Transverse colon (tissue), 4 donors: ENCODE measurements around the gene ELMO3. TPM values are rescaled to one million over a fixed set of nuclear protein-coding genes. Genes with fewer than 3 reads are reported as not detected.

Experiments
- DNase-seq: peaks from one replicate; pipeline ENCODE4 v3.0.0-alpha.2; 2019
- H3K27ac ChIP-seq, 4 donors: fragments of 200-600 bp; sonication (generic); 2 replicates each; pipeline ENCODE4 v1.5.1; 2016 to 2018; ENCODE audit warnings: inconsistent platforms in 4 of 4
- H3K27me3 ChIP-seq: fragments of 200-600 bp; sonication (generic); 2 replicates; pipeline ENCODE4 v1.5.1; 2017; ENCODE audit warnings: inconsistent platforms
- H3K36me3 ChIP-seq, 4 donors: fragments of 200-600 bp; sonication (generic); 2 replicates each; pipeline ENCODE4 v1.5.1; 2017 to 2019; ENCODE audit warnings: inconsistent platforms in 4 of 4
- H3K4me1 ChIP-seq, 4 donors: fragments of 200-600 bp; sonication (generic); 2 replicates each; pipeline ENCODE4 v1.5.1; 2017 to 2020; ENCODE audit warnings: inconsistent platforms in 4 of 4
- H3K4me3 ChIP-seq, 4 donors: fragments of 200-600 bp; sonication (generic); 1 replicate in 1 of 4; 2 replicates in 3 of 4; pipeline versions ENCODE4 v1.5.1 to v1.6.1; 2017 to 2019; ENCODE audit warnings: inconsistent platforms in 4 of 4
- H3K9me3 ChIP-seq, 2 donors: fragments of 200-600 bp; sonication (generic); 2 replicates each; pipeline ENCODE4 v1.5.1; 2017 to 2019; ENCODE audit warnings: inconsistent platforms in 2 of 2
- CTCF ChIP-seq, 5 experiments: fragments of 200-600 bp in 3 of 5; fragments of 450-650 bp in 2 of 5; sonication (generic) in 3 of 5; IDR thresholded peaks; 1 replicate in 2 of 5; 2 replicates in 3 of 5; pipeline ENCODE4 v1.5.1; 2016 to 2017; ENCODE audit warnings: antibody characterized with exemption in 5 of 5, inconsistent platforms in 3 of 5, mild to moderate bottlenecking in 2 of 5, moderate library complexity in 1 of 5
- EP300 ChIP-seq: sonication (generic); formaldehyde crosslinking; IDR thresholded peaks from one replicate; pipeline ENCODE4 v1.6.1; 2017; ENCODE audit warnings: antibody characterized with exemption, low read depth
- POLR2A ChIP-seq: fragments of 450-650 bp; IDR thresholded peaks from one replicate; pipeline ENCODE4 v1.6.1; 2016; ENCODE audit warnings: antibody characterized with exemption, mild to moderate bottlenecking, moderate library complexity
- POLR2AphosphoS5 ChIP-seq, 3 donors: sonication (generic); formaldehyde crosslinking; IDR thresholded peaks; one replicate each; pipeline ENCODE4 v1.6.1; 2016; ENCODE audit warnings: antibody characterized with exemption in 3 of 3
- WGBS, 2 donors: methylation state at CpG; one replicate each; pipeline ENCODE4 v1.1.5; 2018; ENCODE audit warnings: low coverage in 1 of 2; 5-methylcytosine and 5-hydroxymethylcytosine counted together
- in situ Hi-C, 4 donors: fragments of 200-750 bp; cut with MboI; loops; one replicate each; pipeline versions ENCODE4 v1.15.0 to v1.15.1; 2017; ENCODE audit warnings: low sequenced_read_pairs in 3 of 4, low pct_ligation_motif_present in 1 of 4, low pct_unique_long_range_greater_than_20kb in 1 of 4
- intact Hi-C: fragments of 100-400 bp; cut with DNase I; formaldehyde crosslinking; loops from one replicate; pipeline ENCODE4 v1.15.1; 2023; ENCODE audit warnings: low total_unique reads
- total RNA-seq, 4 donors: library from RNA; depleted of rRNA; stranded (reverse); fragments of >200 nt; gene quantifications; one replicate each; pipeline ENCODE4 v1.1.0, GENCODE V29; 2016

ELMO3 gene
- total RNA-seq, 4 donors from 2014 or later, result 61.0 to 91.5 (median 77.7) TPM

GRCh38 chr16:67202956-67203493, 4.1 kb downstream of the ELMO3 start:
- WGBS, 2 donors, result 91% methylated on average over 13 of the region's 23 CpGs; no CpG with 5 or more reads in 1 of the 2 donors
- no peaks in the 10 kb centered on the region for H3K9me3 ChIP-seq
- DNase-seq, result no peak
- TF ChIP-seq EP300, result no peak
- TF ChIP-seq POLR2AphosphoS5 (IDR thresholded peaks at IDR 0.05), result no peak
- H3K36me3 ChIP-seq, result peaks cover 0 to 19% (median 0%) of the 10 kb centered on the region in 4 donors
- no peak overlapping the region for H3K4me3 ChIP-seq
- intact Hi-C loops (no loop called here), in situ Hi-C loops (no loop called here)
- H3K27ac ChIP-seq, result no peak overlapping the region
- H3K27me3 ChIP-seq, result no peaks in the 10 kb centered on the region
- peaks cover 0 to 16% (median 12%) of the 10 kb centered on the region in 4 donors for H3K4me1 ChIP-seq

GRCh38 chr16:67204076-67204475, 5.1 kb downstream of the ELMO3 start:
- H3K36me3 ChIP-seq, result peaks cover 0 to 19% (median 0%) of the 10 kb centered on the region in 4 donors
- TF ChIP-seq EP300, result no peak
- no peak for TF ChIP-seq POLR2A
- TF ChIP-seq CTCF (IDR thresholded peaks at IDR 0.05), result no peak
- no peak for TF ChIP-seq POLR2AphosphoS5 (IDR thresholded peaks at IDR 0.05)
- H3K9me3 ChIP-seq, result no peaks in the 10 kb centered on the region
- no peak for DNase-seq
- WGBS, 2 donors, result 85% methylated on average over 4 of the region's 4 CpGs; no CpG with 5 or more reads in 1 of the 2 donors
- H3K4me1 ChIP-seq, result peaks cover 0 to 7% (median 3%) of the 10 kb centered on the region in 4 donors
- H3K27ac ChIP-seq, result no peak overlapping the region
- intact Hi-C loops, result no loop called here
- no peak overlapping the region for H3K4me3 ChIP-seq
- no peaks in the 10 kb centered on the region for H3K27me3 ChIP-seq
- in situ Hi-C loops, result no loop called here

- TF ChIP-seq EP300, result no peak
- TF ChIP-seq CTCF (IDR thresholded peaks at IDR 0.05), result no peak
- Histone ChIP-seq H3K4me1 (no peaks in the 10 kb centered on the region), H3K9me3 (no peaks in the 10 kb centered on the region), H3K4me3 (no peak overlapping the region), H3K36me3 (peaks cover 0 to 18% (median 0%) of the 10 kb centered on the region in 4 donors), H3K27me3 (no peaks in the 10 kb centered on the region), H3K27ac (no peak overlapping the region)
- intact Hi-C loops, result no loop called here
- no peak for DNase-seq
- WGBS, 2 donors, result 89 to 98% methylated on average over 4 to 8 of the region's 8 CpGs
- in situ Hi-C loops, result no loop called here
These were observed 7.4 kb downstream of the ELMO3 start for GRCh38 chr16:67206129-67206837.

GRCh38 chr16:67206838-67207248, 7.9 kb downstream of the ELMO3 start:
- DNase-seq, result no peak
- no peak for TF ChIP-seq POLR2A
- no peak for TF ChIP-seq EP300
- TF ChIP-seq POLR2AphosphoS5 (IDR thresholded peaks at IDR 0.05), result no peak
- no peak for TF ChIP-seq CTCF (IDR thresholded peaks at IDR 0.05)
- 91% methylated on average over 3 of the region's 3 CpGs; no CpG with 5 or more reads in 1 of the 2 donors for WGBS, 2 donors
- intact Hi-C loops (no loop called here), in situ Hi-C loops (no loop called here)
- H3K4me1 ChIP-seq, result no peaks in the 10 kb centered on the region
- H3K27me3 ChIP-seq, result no peaks in the 10 kb centered on the region
- H3K27ac ChIP-seq, result no peak overlapping the region
- H3K9me3 ChIP-seq, result no peaks in the 10 kb centered on the region
- H3K4me3 ChIP-seq, result no peak overlapping the region
- peaks cover 0 to 13% (median 0%) of the 10 kb centered on the region in 4 donors for H3K36me3 ChIP-seq
